Omental fat pad (tissue), 4 donors: ENCODE measurements around the gene AKAP12. TPM values are rescaled to one million over a fixed set of nuclear protein-coding genes. Genes with fewer than 3 reads are reported as not detected.

ENCODE experiments used
- ATAC-seq: fragments of 150-250 bp; one replicate; pipeline ENCODE4 v1.9.1; 2016; ENCODE audit warnings: mild to moderate bottlenecking, moderate library complexity; ENCODE audit not compliant: low FRiP score
- DNase-seq: peaks from one replicate; pipeline ENCODE4 v3.0.0-alpha.2; 2019; ENCODE audit warnings: low spot score
- CTCF ChIP-seq, 3 donors: fragments of 450-650 bp; IDR thresholded peaks; one replicate each; pipeline ENCODE4 v1.5.1; 2016 to 2017; ENCODE audit warnings: antibody characterized with exemption in 3 of 3, mild to moderate bottlenecking in 3 of 3, moderate library complexity in 2 of 3
- total RNA-seq, 4 donors: library from RNA; depleted of rRNA; stranded (reverse); fragments of >200 nt; gene quantifications; one replicate each; pipeline ENCODE4 v1.1.0, GENCODE V29; 2016

AKAP12 gene
- total RNA-seq, 4 donors from 2014 or later, result 151 to 488 (median 216) TPM

DNA sequence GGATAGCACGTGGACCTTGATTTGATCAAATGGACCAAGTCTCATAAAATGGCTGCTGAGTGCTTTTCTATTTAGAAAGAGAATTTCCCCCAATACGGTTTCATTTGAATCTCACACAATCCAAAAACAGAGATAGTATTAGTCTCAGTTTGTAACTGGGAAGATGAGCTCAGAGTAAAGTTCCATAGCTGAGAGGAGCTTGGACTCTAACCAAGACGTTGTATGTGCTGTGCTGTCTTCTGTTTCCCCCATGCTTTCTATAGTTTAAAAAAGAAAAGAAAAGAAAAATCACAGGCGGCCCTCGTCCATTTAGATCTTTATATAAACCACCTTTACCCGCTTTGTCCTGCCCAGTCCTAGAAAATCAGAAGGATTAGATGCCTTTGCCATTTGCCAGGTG, 58.1 kb downstream of the AKAP12 start:
- ATAC-seq, result no peak

GRCh38 chr6:151299011-151299410, 59.2 kb downstream of the AKAP12 start:
- no peak for DNase-seq
- ATAC-seq, result no peak
- no peak for TF ChIP-seq CTCF (IDR thresholded peaks at IDR 0.05)

More for the DNA sequence above, 58.1 kb downstream of the AKAP12 start:
- no peak for DNase-seq
- no peak for TF ChIP-seq CTCF (IDR thresholded peaks at IDR 0.05)

DNA sequence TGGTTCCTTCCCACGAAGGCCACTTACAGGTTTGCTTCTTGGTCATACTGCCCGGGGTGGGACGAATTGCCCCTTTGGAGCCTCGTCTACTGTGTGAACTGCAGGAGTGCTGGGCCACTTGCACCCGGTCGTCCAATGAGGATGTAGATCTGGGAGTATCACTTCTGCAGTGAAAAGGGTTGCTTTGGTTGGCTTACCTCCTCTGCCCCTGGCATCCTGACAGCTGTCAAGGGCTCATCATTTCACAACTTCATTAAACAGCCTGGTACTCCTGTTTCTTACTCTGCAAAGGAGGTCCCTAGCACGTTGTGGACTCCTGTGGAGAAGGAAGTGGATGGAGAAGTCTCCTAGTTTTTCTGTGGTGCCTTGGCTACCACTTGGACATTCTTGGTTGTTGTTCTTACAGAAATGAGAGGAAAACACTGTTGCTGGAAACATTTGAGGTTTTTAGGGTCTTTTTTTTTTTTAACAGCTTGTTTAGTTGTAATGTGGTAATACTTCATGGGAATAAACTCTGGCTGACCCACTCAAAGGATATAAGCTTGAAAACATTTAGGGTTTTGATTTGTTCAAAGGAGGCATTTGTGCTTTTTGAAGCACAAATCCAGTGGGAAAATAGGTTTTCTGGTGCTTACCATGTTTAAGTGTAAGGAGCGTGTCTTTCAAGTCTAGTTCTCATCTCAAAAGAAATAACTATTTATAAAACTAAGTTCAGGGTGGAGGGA, 60.7 kb downstream of the AKAP12 start:
- no peak for ATAC-seq
- no peak for TF ChIP-seq CTCF (IDR thresholded peaks at IDR 0.05)
- DNase-seq, result no peak

GRCh38 chr6:151301547-151301946, 61.8 kb downstream of the AKAP12 start:
- DNase-seq, result no peak
- TF ChIP-seq CTCF (IDR thresholded peaks at IDR 0.05), result no peak
- ATAC-seq, result no peak

DNA sequence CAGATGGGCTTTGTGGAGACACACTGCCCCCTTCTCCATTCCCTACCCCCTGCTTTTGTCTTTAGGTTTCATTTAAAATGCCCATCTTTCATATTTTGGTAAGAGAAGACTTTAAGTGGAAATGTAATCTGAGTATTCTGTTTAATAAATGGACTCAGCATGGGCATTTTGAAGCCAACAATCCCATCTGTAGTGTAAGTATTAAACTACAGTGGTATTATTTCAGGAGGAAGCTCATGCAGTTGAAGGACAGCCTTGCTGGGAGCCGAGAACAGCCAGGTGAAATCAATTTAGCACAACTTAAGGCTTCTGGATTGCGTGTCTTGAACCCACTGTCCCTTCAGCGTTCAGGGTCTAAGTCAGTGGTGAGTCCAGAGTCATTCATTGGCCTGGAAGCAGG, 63.5 kb downstream of the AKAP12 start:
- ATAC-seq (no peak), DNase-seq (no peak)
- no peak for TF ChIP-seq CTCF (IDR thresholded peaks at IDR 0.05)

DNA sequence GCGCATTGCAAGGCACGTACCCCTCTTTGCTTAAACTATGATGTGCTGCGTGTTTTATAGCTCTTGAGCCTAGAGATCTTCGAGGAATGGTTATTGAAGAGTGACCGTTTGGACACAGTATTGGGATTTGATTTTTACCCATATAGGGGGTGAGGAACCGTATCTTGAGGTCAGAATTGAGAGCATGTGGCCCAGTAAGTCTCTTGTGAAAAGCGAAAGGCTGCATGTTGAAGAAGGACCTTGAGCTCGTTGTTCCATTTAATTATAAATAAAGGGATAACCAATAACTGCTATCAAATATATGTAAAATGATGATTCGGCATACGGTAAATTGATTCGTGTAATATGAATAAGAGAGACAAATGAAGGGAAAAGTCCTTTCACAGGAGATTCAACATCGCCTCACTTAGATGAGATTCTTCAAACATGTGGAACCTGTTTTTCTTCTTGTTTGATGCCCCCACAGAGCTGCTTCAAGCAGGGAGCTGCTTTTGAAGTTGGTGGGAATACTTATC, 66.6 kb downstream of the AKAP12 start:
- DNase-seq, result no peak
- ATAC-seq, result no peak
- TF ChIP-seq CTCF (IDR thresholded peaks at IDR 0.05), result no peak

- ATAC-seq (no peak), DNase-seq (no peak)
- TF ChIP-seq CTCF (IDR thresholded peaks at IDR 0.05), result no peak
Measured at GRCh38 chr6:151307501-151307900, 67.7 kb downstream of the AKAP12 start.
